GM18526 (cell line): Measurements from ENCODE around the gene SLC5A2.

Experiments used
- POLR2A ChIP-seq: IDR thresholded peaks from 3 replicates; pipeline ENCODE4 v1.6.1; 2011; ENCODE audit not compliant: insufficient read length; ENCODE audit errors: extremely low read depth

The SLC5A2 gene

DNA sequence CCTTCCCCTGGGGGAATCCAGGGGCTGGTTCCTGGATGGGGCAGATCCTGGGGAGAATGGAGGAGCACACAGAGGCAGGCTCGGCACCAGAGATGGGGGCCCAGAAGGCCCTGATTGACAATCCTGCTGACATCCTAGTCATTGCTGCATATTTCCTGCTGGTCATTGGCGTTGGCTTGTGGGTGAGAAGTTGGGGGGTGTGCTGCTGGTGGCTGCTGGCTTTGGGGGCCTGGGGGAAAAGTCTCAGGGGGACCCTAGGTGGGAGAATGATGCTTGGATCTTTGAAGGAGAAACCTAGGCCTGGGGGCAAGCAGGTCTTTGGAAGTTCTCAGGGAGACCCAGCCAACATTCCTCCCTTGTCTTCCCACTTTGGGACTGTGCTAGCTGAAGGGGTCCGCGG, at the start of gene SLC5A2:
TSS of gene SLC5A2 (plus strand) at position 43 of the 400 bp plus-strand sequence. CDS start at position 57, 14 bp downstream.
- TF ChIP-seq POLR2A, result no peak

DNA sequence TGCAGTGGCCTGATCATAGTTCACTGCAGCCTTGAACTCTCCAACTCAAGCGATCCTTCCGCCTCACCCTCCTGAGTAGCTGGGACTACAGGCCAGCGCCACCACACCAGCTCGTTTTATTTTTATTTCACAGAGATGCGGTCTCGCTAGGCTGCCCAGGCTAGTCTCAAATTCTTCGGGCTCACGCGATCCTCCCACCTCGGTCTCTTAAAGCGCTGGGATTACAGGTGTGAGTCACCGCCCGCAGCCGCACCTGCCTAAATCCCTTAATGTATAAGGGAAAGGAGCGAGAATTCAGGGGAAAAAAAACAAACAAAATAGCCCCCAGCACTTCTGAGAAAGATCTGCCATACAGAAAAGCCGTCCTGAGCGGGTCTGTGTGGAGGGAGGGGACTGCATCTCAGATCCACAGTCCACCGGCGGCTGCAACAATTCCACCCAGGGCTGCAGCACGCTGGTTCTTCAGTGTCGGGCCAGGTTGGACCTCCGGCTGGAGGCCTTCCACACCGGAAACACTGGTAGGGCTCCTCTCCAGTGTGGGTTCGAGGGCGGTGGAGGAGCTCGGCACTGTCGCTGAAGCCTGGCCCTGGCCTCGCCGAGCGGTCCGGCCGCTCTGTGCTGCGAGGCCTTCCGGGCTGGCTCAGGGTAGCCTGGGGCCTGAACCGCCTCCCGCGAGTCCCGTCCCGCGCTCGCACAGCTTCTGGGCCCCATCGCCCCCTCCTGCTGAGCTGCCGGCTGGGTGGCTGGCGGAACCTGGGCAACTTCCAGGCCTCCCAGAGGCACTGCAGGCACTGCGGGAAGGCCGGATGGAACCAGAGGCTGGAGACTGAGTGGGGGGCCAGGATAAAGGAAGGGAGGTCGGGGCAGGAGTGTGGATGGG, 47.3 kb upstream of the SLC5A2 start:
- no peak for TF ChIP-seq POLR2A

DNA sequence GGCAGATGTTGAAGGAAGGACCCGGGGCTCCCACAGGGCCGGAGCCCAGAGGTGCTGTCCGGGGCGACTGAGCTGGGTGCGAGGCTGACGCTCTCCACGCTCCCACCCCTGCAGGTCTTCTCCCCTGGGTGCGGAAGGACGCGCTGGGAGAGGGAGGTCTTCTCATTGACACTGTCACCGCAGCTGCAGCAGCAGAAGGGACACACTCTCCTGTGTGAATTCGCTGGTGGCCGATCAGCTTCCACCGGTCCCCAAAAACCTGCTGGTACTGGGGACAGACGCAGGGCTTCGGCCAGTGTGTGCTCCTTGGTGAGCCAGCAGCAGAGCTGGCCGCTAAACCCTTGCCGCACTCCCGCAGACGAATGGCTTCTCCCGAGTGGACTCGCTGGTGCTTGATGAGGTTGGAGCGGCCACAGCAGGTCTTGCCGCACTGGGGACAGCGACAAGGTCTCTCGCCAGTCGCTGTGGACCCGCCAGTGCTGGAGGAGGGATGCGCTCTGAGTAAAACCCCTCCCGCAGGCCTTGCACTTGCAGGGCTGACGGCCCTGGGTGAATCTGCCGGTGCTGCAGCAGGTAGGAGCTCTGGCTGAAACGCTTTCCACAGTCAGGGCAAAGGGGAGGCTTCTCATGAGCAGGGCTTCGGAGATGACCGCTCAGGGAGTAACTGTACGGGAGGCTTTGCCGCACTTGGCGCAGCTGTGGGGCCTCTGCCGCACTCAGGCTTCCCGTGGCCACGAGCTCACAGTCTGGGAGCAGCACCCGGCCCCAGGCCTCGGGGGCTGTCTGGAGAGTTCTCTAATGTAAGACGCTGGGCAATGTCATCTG, 46.5 kb upstream of the SLC5A2 start:
- no peak for TF ChIP-seq POLR2A

DNA sequence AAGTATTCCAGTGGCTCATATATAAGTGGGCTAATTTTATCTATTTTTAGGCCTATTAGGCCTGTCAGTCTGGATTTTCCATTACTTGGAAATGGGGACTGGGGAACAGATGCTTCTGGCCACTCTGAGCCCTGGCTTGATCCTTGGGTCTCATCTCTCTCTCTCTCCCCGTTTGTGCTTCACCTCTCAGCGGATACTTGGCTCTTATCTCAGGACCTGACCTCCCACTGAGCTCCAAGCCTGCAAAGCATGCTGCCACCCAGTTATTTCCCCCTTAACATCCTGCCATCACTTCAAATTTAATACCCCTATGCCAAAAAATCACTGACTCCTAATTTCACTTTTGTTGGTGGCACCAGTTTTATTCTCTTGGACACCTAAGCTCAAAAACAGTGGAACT, 44.5 kb upstream of the SLC5A2 start:
- TF ChIP-seq POLR2A, result no peak

DNA sequence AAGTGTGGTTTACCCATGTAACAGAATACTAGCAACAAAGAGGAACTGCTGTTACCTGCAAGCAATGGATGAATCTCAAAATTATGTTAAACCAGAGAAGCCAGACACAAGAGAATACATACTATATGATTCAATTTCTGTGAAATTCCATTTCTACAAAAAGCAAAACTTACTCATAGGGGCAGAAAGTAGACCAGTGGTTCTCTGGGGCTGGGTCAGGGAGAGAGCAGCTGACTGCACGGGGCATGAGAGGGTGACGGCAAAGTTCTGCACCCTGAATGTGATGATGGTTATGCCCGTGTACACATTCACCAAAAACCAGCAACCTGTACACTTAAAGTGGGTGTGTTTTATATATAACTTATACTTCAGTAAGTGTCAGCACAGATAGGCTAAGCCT, 43.4 kb upstream of the SLC5A2 start:
- no peak for TF ChIP-seq POLR2A

DNA sequence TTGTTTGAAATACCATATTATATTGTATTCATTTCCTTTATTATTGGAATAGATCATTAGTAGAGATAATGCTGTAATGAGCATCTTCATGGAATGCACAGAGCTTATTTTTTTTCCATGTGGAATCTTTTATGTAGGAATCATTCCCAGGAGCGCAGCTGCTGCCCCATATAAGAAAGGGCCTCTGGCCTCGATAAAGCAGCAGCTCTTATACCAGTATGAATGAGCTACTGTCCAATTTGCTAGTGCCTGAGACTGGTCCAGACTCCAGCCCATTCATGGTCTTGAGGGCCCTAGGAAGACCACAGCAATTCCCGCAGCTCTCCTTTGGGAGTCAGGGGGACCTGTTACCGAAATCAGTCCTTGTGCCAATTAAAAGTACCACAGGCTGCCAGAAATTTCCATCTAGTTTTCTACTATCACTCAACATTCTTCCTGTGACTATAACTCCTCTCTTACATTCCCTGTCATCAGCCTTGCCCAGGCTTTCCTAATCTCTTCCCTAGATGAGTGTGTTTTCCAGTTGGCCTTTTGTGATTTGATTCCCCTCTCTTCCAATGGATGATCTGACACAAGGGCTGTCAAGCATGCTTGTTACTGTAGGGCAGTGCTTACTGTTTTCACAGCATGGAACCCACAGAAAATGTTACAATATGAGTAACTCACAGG, 42.3 kb upstream of the SLC5A2 start:
- TF ChIP-seq POLR2A, result no peak

DNA sequence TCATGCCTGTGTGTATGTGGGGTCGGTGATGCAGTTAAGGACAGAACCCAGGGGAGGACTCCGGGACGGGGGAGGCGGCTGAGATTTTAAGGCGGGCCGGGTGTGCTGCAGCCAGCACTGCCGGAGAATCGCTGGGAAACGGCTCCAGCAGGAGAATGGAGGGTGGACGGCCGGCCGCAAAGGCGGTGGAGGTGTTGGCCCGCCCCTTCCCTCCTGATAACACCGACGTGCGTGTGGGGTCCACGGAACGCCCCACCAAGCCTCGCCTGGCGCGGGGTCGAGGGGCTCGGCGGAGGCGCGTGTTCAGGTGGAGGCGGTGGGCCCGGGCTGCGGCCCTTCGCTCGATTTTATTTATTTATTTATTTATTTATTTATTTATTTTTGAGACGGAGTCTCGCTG, 41.0 kb upstream of the SLC5A2 start:
- no peak for TF ChIP-seq POLR2A

DNA sequence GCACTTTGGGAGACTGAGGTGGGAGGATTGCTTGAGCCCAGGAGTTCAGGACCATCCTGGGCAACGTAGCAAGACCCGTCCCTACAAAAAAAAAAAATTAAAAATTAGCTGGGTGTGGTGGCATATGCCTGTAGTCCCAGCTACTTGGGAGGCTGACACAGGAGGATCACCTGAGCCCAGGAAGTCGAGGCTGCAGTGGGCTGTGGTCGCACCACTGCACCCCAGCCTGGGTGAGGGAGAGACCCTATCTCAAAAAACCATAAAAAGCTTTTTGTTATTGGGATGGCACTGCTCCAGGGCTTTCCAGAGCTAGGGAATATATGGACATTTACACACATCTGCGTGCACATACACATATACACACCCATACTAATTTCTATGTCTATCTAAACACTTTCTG, 31.7 kb upstream of the SLC5A2 start:
- TF ChIP-seq POLR2A, result no peak

DNA sequence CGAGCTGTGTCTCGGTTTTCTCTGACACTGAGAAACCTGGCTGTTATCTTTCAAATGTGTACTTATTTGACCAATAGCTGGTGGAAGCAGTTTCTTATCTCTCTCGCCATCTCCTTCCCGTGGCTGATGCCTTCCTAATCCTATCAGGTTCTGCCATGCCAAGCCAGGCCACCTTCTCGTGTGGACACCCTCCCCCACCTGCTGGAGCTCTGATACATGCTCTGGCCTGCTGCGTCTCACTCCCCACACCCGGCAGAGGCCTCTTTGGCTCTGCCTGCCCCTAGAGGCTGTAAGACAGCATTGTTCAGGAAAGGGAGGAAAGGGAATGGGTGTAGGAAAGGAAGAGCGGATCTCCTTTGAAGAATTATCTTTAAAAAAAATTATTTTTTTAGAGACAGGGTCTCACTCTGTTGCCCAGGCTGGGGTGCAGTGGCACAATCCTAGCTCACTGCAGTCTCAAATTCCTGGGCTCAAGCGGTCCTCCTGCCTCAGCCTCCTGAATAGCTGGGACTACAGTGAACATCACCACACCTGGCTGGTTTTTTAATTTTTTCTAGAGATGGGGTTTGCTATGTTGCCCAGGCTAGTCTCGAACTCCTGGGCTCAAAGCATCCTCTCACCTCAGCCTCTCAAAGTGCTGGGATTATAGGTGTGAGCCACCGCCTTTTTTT, 31.1 kb upstream of the SLC5A2 start:
- no peak for TF ChIP-seq POLR2A

DNA sequence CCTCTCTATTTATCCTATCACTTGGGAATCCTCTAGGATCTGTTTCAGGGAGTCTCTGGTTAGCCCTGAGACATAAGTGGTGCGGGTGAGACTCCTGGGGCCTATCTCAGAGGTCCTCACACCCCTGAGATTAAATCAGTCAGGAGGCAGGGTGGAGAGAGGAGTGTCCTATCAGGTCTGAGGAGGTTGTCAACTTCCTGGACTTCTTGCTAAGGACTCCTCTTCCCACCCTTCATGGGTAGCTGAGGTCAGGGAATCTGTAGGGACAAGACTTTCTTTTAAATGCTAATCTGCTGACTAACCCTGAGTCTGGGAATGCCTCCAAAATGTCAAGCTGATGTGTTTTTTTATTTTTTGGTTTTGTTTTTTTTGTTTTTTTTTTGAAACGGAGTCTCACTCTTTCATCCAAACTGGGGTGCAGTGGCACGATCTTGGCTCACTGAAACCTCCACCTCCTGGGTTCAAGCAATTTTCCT, 30.3 kb upstream of the SLC5A2 start:
- no peak for TF ChIP-seq POLR2A

DNA sequence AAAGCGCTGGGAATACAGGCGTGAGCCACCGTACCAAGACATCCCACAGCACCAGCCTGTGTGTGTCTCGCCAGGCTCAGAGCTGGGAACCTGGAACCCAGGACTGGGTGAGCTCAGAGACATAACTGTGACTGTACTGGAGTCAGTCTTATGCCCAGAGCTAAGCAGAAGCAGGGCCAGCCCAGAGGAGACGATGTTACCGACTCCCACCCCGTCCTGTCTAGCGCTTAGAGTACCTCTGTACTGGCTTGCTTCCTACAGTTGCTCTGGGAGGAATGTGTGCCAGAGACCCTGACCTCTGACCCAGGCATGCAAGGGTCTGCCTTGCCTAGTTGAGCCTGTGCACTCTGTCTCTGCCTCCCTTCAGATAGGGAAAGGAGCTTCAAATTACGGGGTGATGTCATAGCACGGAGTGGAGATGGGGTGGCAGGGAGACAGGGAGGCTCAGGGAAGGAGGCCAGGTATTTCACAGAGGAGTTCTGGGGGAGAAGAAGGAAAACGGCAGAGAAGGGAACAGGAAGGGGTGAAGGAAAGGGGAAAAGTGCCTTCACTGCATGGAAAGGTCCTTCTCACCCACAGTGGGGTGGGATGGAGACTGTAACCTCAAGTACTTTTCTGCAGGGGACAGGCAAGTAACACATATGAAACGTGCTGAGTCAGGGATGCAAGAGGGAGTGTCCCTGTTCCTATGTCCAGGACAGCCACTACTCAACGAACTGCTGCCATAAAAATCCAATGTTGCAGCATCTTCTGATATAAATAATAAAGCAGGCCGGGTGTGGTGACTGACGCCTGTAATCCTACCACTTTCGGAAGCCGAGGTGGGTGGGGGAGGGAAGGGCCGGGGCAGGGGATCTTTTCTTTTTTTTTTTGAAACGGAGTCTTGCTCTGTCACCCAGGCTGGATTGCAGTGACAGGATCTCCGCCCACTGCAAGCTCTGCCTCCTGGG, 29.4 kb upstream of the SLC5A2 start:
- TF ChIP-seq POLR2A, result no peak

DNA sequence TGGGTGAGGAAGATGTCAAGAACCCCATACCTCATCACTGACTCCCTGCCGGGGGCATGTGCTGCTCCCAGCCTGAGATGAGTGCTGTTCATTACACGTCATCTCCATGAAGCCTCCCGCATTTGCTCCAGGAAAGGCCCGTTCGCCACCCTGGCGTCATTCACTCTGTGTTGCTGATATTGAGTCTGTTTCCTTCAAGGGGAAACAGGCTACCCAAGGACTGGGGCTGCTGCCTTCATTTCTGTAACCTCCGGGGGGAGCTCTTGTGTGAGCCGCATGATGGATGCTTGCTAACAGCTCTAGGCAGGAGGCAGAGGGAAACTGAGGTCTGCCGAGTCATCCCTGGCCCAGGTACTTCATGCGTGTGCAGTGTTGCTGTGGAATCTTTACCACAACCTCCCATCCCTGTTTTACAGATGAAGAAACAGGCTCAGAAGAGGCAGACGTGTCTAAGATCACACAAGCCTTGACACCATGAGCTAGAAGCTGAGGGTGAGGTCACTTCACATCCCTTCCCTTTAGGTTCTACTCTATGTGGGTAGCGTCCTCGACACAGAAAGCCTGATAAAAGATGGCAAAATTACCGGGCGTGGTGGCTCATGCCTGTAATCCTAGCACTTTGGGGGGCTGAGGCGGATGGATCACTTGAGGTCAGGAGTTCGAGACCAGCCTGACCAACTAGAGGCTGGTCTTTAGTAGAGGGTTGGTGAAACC, 27.2 kb upstream of the SLC5A2 start:
- no peak for TF ChIP-seq POLR2A

DNA sequence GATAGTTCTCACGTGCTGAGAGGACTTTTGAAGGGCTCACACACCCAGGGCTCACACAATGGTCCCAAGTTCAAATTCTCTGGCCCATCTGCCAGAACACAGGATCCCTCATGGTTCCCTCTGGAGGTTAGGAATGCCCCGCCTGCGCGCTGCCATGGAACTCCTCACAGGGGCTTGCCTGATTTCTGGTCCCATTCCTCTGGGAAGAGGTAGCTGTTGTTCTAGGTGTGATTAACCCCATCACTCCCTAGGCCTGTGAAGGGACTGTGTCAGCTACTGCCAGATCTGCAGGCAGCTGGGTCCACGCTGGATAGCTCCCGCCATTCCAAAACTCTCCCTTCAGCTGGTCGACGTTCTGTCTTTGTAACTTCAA, 25.9 kb upstream of the SLC5A2 start:
- TF ChIP-seq POLR2A, result no peak
